Fibroblast of skin of abdomen (primary cell): ENCODE data around the gene POLR2L. TPM values are rescaled to one million over a fixed set of nuclear protein-coding genes. Genes with fewer than 3 reads are reported as not detected.

Experiments
- DNase-seq: peaks from one replicate; pipeline ENCODE4 v3.0.0-alpha.2; 2013
- polyA plus RNA-seq, 2 experiments: library from polyadenylated mRNA; unstranded; fragments of 120-200 nt; gene quantifications; one replicate each; pipeline ENCODE4 v1.2.1, GENCODE V29; 2013; ENCODE audit not compliant: insufficient read length in 2 of 2

POLR2L gene
- polyA plus RNA-seq (2013, experiment 1 of 2; ENCODE audit: insufficient read length), result 188 TPM
- 198 TPM for polyA plus RNA-seq (2013, experiment 2 of 2; ENCODE audit: insufficient read length)

DNA sequence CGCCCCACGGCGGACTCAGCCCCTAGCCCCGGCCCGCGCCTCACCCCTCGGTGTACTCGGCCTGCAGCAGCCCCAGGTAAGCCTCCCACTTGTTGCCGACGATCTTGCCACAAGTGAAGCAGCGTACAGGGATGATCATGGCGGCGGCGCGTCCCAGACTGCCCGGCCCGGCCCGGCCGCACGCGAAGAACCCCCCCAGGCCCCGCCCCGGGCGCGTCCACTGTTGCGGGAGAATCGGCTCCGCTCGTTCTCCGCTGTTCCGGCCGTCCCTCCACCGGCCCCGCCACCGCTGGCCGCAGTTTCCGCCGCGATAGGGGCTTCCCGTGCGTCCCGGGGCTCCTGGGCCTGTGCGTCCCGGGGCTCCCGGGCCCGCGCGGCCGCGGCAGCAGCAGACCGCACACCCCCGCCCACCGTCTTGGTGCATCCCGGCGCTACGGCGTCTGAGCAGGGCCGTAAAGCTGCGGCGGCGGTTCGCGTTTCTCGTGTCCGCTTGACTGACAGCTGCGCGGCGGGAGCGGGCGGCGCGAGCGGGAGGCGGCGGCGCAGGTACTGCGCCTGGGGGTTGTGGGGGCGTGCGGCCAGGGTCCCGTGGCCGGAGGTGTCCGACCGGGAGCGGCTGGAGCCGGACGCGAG, at the start of gene POLR2L, which contains the start of gene TSPAN4:
POLR2L (minus strand) TSS at position 160 of the 633 bp plus-strand sequence; CDS start at position 139, 21 bp downstream.
TSPAN4 (plus strand) TSS at position 483 of the 633 bp plus-strand sequence. CDS start 7,453 bp downstream, outside the sequence.
- peak; percentile 89 for DNase-seq

DNA sequence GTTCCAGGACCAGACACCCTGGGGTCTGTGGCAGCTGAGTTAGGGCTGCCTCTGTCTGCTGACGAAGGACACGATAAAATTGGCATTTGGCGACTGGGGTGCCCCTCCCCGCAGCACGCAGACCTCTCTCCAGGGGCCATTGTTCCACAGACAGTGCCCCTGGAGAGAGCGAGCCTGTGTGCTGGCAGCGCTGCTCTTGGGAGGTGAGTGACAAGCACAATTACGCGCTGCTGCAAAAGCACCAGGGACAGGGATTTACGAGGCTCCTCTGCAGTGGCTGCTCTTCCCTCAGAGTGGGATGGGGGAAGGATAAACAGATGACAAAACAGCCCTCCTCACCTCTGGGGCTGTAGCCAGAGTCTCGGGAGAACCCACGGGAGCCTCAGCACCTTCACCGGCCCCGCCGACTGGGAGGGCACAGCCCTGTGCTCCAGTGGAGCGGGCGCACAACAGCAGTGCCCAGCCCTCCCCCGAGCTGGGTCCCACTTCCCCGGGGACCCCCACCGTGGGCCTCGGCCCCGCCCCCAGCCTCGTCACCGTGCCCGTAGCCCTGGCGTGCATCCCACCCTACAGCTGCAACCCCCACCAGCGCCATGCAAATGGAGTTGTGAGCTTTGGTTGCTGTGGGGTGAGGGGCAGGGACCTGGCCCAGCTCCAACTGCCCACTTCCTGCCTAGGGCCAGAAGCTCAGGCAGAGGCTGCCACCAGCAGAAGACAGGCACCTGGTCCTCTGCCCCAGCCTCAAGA, 48.6 kb upstream of the POLR2L start:
- DNase-seq, result no peak

DNA sequence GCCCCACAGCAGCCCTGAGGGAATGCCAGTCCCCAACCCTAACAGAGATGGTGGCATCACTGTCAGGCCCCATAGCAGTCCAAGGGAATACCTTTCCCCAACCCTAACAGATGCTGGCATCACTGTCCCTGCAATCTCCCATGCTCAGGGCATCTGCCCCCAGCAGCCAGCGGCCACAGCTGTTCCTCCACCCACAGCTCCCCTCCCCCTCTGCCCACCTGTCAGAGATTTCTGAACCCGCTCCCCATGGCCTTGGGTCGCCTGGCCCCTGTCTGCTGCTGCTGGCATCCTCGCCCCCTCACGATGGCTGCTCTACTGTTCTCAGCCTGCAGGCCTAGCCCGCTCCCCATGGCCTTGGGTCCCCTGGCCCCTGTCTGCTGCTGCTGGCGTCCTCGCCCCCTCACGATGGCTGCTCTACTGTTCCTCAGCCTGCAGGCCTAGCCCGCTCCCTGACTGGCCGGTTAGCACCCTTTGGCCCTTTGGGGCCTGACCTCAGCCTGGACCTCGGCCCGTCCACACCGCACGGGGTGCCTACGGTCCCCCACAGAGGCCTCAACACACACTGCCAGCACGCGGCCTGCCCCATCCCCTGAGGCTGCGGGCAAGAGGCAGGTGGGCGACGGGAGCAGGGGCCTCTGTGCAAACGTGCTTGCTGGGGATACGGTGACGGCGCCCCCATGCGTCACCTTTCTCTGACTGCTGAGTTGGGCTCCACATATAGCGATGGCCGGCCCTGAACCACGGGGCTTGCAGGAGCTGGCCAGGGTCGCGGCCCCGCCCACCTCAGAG, 47.6 kb upstream of the POLR2L start:
- DNase-seq, result no peak

DNA sequence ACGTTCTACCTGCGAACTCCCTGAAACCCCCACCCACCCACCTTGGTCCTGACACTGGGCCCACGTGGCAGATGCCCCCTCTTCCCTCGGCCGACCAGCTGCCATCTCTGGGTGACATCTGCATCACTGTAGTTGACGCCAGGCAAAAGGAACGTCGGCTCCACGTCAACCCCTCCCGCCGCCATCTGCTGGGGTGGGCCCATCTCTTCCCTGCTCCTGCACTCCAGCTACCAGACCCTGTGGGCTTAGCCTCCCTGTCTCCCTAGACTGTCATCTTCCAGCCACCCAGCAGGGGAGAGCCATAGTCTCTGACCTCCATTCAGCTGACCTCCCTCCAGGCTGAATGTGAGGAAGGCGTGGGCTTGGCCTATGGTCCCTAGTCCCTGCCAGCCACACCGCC, 46.9 kb upstream of the POLR2L start:
- no peak for DNase-seq

DNA sequence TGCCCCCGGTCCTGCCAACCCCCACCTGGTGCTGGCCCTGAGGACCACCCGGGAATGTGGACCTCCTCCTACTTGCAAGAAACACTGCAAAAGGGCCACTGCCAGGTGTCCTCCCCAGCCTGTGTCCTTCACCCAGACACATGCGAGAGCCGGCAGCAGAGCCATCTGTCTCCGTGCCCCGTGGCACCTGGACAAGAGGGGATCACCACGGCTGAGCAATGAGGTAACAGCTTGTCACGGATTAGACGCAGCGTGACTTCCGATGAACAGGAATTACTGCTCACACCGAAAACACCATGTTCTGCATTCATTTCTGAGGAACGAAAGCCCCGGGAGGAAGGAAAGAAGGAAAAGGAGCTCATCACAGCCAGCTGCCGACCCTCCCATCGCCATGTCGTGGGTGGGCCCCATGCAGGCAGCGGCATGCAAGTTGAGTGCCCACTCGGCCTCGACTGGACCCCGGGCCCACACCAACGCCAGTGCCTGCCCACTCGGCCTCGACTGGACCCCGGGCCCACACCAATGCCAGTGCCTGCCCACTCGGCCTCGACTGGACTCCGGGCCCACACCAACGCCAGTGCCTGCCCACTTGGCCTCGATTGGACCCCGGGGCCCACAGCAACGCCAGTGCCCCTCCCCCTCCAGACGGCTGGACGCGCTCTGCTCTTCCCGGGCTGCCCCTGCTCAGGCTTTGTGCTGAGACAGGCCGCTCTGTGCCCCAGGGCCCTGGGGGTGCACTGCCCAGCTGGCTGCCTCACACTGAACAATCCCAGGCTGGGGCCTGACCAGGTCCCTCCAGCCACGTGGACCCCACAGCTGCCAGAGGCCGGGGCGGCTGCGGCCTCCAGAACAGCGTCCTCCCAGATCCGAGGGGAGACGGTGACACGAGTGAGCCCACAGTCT, 46.2 kb upstream of the POLR2L start:
- no peak for DNase-seq

DNA sequence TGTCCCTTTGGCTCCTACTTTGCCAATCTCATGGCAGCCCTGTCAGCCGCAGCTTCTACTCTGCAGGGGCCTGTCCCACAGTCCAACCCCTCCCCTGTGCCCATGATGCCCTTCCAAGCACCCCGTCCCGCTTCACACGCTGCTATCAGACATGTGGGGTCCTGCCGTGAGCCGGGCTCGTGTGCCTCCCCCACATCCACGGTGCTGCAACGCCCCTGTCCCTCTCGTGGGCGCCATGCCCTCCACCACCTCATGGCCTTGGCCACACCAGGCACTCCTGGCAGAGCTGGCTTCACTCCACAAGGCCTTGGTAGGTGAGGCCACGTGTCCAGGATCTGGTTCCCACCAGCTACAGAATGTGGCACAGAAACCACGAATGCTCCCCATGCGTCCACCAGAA, 45.3 kb upstream of the POLR2L start:
- no peak for DNase-seq

DNA sequence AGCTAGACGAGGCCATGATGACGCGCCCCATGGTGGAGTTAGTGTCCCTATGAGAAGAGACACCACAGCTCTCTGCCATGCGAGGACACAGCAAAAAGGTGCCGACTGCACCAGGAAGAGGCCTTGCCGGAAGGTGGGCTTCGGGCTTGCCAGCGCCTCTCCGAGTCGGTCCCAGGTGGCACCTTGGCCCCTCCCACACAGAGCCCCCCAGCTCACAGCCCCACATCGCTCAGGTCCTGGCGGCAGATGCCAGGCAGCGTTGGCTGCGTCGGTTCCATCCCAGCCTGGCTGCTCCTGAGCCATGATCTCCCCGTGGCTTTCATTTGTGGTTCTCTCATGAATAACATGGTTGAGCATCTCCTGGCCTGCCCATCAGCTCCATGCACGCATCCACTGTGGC, 44.2 kb upstream of the POLR2L start:
- DNase-seq, result no peak

DNA sequence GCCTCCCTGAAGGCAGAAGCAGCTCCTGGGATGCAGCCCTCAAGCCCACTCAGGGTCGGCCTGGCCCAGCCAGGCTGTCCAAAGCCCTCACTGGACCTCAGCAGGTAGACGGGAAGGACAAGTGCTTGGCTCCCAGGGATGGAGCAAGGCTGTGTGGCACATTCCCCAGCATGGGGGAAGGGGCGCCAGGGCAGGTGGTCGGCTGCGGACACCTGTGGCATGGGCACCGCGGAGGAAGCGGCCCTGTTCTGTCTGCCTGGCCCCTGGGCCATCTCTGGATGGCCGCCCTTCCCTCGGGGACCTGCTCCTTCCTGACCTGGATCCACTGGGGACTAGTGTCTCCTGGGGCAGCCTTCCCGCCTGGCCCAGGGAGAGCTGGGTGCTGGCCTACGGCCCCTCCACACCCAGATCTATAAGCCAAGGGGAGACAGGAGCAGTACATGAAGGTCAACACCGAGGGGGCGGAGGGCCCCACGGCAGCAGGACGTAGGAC, 42.3 kb upstream of the POLR2L start:
- no peak for DNase-seq

DNA sequence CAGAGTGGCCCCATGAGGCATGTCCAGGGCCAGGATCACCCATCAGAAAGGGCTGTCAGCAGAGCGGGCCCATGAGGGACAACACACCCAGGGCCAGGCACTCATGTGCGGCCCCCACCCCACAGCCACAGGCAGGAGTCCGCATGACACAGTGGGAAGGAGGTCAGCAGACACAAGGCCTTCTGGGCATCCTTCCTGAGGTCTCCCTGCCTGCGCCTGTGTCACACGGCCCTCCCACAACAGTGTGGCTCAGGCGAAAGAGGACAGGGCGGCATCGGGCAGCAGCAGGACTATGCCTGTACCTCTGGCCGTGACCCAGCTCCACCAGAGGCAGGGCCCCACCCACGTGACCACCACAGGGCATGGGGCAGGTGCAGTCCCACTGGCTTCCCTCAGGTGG, 41.2 kb upstream of the POLR2L start:
- no peak for DNase-seq

DNA sequence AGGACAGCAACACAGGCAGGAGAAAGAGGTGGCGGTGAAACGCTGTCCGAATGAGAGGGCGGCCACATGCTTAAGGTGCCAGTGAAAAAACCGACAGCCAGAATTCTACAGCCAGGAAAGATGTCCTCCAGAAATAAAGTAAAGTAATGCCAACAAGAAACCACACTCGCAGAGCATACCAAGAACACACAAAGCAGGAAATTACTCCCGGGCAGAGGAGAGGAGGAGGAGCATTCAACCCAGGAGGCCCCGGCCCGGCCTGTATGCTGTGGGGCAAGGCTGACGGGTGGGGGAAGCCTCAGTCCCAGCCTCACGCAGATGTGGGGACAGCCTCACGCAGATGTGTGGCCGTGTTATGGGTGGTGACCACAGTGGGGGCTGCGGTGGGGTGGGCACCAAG, 40.3 kb upstream of the POLR2L start:
- DNase-seq, result peak; percentile 49

DNA sequence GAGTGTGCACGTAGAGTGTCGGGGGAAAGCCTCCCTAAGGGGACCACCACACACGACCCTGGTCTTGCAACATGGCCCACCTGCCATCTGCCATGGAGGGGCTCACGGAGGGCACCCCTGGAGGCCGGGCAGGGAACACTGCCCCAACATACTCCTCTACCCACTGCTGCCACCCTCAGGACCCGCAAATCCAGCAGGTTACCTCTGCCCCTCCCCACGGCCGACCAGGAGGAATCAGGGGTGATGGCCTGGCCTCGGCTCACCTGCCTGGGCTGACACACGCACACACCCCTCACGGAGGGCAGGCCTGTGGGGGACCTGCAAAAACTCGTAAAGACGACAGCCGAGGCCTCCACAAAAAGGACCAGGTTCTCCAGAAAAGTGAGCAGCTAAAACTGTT, 38.1 kb upstream of the POLR2L start:
- DNase-seq, result no peak

DNA sequence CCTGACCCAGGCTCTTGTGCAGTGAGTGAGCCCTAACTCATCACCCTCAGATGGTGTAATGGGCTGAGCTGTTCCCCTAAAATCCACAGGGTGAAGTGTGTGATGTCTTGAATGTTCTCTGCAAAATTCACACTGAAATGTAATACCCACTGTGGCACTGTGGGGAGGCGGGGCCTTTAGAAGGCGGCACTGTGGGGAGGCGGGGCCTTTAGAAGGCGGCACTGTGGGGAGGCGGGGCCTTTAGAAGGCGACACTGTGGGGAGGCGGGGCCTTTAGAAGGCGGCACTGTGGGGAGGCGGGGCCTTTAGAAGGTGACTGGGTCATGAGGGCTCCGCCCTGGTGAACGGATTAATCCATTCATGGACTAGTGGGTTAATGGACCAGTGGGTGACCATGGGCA, 35.2 kb upstream of the POLR2L start:
- DNase-seq, result no peak

DNA sequence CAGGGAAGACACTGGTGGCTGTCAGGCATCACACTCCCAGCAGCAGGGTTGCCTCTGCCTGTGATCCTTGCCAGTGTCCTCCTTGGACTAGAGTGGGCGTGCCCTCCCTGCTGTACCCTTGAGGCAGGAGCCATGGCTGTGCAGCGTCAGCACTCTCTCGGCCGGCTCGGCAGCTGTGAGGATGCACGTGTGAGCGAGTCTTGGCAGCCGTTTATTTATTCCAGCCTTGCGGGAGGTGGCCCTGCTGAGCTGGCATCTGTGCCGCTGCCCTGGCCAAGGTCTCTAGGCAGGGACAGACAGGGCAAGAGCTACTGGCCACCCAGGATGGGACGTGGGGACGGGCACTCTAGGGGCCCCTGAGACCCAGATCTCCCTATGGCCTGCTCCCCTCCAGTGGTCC, 34.2 kb upstream of the POLR2L start:
- no peak for DNase-seq

DNA sequence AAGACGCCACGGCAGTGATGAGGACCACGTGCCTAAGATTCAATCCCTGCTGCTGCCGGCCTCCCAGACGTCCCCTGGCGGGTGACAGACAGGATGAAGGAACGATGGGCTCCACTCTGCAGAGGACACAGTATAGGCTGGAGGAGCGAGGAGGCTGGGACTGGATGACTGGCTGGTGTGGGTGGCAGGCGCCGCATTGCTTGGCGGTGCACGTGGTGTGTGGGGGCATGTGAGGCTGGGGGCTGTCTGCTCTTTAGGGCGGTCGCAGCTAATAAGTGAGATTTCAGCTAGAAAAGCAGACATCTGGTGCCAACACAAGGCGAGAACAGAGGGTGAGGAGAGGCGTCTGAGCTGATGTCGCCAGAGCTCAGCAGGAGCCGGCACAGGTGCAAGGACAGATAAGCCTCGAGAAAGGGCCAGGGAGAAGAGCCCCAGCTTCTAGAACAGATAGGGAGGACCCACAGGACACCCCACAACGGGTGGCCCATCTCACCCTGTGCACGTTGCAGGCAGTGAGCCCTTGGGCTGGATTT, 33.5 kb upstream of the POLR2L start:
- no peak for DNase-seq

DNA sequence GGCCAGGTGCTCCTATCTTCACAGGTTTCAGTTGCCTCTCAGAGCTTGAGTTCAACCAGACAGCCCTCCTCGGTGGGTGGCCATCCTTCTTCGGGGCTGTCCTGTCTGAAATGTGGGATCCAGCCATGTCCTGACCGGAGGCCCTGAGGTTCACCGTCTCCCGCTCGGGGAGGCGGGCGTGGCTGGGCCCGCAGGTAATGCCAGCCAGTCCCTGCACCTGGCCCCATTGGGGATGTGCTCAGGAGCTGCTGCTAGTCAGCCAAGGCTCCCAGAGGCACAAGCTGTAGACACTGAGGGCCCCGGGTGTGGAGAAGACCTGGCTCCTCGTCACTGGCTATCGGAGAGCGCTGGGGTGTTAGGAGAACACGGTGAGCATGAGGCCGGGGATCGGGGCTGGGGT, 32.9 kb upstream of the POLR2L start:
- DNase-seq, result no peak

DNA sequence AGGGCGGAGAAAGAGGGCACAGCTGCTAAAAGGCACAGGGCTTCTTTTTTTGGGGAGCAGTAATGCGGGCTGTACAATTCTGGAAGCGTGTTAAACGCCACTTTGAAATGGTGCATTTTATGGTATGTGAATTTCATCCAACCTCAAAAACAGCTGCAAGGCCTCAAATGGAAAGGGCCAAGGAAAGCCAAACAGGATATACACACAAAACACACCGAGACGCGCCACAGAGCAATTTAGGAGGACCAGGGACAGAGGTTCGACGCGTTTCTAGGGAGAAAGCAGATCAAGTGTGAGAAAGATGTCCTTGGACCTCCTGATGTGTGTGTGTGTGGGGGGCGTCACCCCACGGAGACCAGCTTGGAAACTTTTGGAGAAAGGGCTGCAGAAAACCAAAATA, 31.4 kb upstream of the POLR2L start:
- no peak for DNase-seq

DNA sequence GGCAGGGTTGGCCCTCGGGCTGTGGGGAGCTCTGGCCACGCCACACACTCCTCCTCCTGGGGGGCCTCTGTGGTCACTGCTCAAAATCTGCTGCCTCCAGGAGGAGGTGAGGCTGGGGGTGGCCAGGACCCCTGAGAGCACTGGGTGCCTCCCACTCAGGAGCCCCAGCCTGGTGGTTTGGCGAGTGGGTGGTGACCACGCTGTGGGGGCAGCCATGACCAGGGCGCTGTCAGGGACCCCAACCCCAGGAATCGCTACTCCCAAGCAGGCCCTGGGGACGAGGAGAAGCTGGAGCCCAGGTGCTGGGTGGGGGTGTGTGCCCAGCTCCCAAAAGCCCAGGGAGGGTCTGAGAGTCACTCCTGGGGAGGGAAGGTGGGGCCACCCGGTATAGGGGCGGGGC, 30.5 kb upstream of the POLR2L start:
- no peak for DNase-seq

DNA sequence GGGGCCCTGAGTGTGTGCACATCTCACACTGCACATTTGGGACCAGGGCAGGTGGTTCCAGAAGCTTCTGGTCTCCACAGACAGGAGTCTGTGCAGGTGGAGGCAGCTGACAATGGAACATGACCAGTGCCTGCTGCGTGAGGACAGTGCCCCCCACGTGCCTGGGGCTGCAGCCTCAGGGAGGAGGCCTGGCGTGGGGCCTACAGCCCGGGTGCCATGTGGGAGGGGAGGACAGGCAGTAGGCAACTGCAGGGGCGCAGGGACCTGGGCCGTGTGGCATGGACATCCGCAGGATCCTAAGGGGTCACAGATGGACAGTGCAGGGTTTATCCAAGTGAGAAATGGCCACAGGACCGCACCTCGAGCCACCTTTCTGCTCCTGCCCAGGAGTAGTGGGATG, 29.1 kb upstream of the POLR2L start:
- no peak for DNase-seq

DNA sequence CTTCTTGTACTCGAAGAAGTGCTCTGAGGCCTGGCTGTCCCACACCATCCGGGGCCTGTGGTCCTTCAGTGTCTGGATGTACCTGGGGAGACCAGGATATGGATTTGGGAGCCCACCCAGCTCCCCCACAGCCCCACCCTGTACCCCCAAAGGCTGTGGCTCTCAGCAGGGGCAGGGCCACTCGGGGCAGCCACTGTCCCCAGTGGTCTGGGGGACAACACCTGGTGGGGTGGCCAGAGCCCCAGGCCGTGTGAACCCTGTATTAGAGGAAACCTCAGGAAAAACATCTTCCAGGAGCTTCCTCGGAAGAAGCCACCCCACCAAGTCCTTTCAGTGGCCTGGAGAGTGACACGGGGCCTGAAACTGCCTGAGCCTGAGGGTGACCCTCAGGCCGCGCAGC, 28.1 kb upstream of the POLR2L start:
- no peak for DNase-seq

DNA sequence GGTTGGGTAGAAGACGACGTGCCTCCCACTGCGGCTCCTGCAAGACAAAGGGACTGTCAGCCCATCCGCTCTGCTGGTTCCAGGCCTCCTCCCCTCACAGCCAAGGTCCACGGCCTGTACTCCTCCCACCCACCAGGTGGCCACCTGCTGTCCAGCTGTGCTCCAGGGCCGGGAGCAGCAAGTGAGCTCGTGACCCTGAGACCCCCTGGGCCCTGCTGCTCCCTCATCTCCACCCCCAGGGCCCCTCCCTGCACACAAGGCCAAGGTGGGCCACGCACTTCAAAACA, 27.7 kb upstream of the POLR2L start:
- no peak for DNase-seq

DNA sequence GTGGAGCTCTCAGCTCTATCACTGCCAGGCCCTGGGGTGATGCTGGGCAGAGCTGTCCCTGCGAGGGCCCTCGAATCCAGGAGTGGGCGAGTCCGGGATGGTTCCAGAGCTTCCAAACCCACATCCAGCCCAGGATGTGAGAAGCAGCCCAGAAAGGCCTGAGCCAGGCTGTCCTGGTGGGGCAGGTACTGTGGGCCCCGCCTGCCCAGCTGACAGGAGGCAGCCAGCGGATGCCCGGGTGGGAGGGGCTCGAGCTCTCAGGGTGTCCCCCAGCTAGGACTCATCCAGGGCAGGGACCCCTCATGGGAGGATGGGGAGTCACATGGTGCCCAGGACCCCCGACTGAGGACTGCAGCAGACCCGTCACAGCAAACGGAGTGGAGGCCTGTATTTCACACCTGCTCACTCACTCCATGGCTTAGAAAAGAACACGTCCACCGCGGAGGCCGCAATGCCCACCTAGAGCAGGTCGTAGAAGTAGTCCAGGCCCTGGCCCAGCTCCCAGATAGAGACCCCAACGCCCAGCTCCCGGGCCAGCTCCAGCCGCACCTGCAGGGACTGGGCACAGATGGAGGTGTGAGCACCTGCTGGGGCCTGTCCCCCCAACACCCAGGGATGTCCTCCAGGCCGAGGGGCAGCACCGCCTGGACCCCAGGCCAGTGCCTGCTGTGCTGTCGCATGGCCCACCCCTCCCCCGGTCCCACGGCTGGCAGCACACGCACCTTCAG, 27.2 kb upstream of the POLR2L start:
- DNase-seq, result no peak
